Smooth muscle cell (in vitro differentiated cells): ENCODE results near the gene IKZF3. TPM values are rescaled to one million over a fixed set of nuclear protein-coding genes. Genes with fewer than 3 reads are reported as not detected.

Experiments
- DNase-seq: peaks from one replicate; lab custom pipeline; 2025; ENCODE audit not compliant: unreplicated experiment; lab: John Stamatoyannopoulos, UW
- H2AFZ ChIP-seq: fragments of 200-600 bp; sonication (generic); 2 replicates; pipeline ENCODE4 v1.6.0; 2016; ENCODE audit warnings: antibody characterized with exemption, low read depth, mild to moderate bottlenecking
- H3F3A ChIP-seq: fragments of 200-600 bp; sonication (generic); 2 replicates; pipeline ENCODE4 v1.6.0; 2017; ENCODE audit warnings: antibody characterized with exemption, low read depth
- H3K27ac ChIP-seq: fragments of 200-600 bp; sonication (generic); 2 replicates; pipeline ENCODE4 v1.5.1; 2016; ENCODE audit warnings: low read depth, mild to moderate bottlenecking
- H3K27me3 ChIP-seq: fragments of 200-600 bp; sonication (generic); 2 replicates; pipeline ENCODE4 v1.6.1; 2016; ENCODE audit warnings: low read depth, mild to moderate bottlenecking
- H3K36me3 ChIP-seq: fragments of 200-600 bp; sonication (generic); 2 replicates; pipeline ENCODE4 v1.5.1; 2016; ENCODE audit warnings: low read depth
- H3K4me1 ChIP-seq: fragments of 200-600 bp; sonication (generic); 2 replicates; pipeline ENCODE4 v1.5.1; 2016; ENCODE audit warnings: low read depth
- H3K4me2 ChIP-seq: fragments of 200-600 bp; sonication (generic); 2 replicates; pipeline ENCODE4 v1.6.0; 2016; ENCODE audit warnings: mild to moderate bottlenecking
- H3K4me3 ChIP-seq: fragments of 200-600 bp; sonication (generic); 2 replicates; pipeline ENCODE4 v1.5.1; 2016; ENCODE audit warnings: mild to moderate bottlenecking
- H3K79me2 ChIP-seq: fragments of 200-600 bp; sonication (generic); 2 replicates; pipeline ENCODE4 v1.6.0; 2016; ENCODE audit warnings: low read depth, mild to moderate bottlenecking
- H3K9ac ChIP-seq: fragments of 200-600 bp; sonication (generic); 2 replicates; pipeline ENCODE4 v1.6.0; 2016; ENCODE audit warnings: low read depth
- H3K9me3 ChIP-seq: fragments of 200-600 bp; sonication (generic); replicated peaks from 2 replicates; pipeline ENCODE4 v1.5.1; 2016; ENCODE audit warnings: low read depth
- H4K20me1 ChIP-seq: fragments of 200-600 bp; sonication (generic); 2 replicates; pipeline ENCODE4 v1.6.0; 2016; ENCODE audit warnings: low read depth
- WGBS: methylation state at CpG from one replicate; pipeline ENCODE4 v1.1.7; 2016; ENCODE audit warnings: low lambda C conversion rate; 5-methylcytosine and 5-hydroxymethylcytosine counted together
- polyA plus RNA-seq: library from polyadenylated mRNA; unstranded; fragments of >200 nt; fragmentation: Nextera tagmentation; extraction: Ambion mirVana; gene quantifications from 2 replicates; pipeline ENCODE4 v1.2.1, GENCODE V29; 2016
- total RNA-seq: library from RNA; depleted of rRNA; stranded (reverse); fragments of >200 nt; gene quantifications from 2 replicates; pipeline ENCODE4 v1.2.3, GENCODE V29; 2014
- TF ChIP-seq, protein P1 (sequence below): fragments of 200-600 bp; sonication (generic); IDR thresholded peaks from 2 replicates; pipeline ENCODE4 v1.5.1; 2017; ENCODE audit warnings: borderline replicate concordance, mild to moderate bottlenecking, antibody characterized with exemption; ENCODE audit not compliant: insufficient read depth, poor library complexity, severe bottlenecking

Gene IKZF3
- total and polyA plus RNA-seq, 2 experiments from 2014 or later = under 0.01 TPM; not detected in 1

DNA sequence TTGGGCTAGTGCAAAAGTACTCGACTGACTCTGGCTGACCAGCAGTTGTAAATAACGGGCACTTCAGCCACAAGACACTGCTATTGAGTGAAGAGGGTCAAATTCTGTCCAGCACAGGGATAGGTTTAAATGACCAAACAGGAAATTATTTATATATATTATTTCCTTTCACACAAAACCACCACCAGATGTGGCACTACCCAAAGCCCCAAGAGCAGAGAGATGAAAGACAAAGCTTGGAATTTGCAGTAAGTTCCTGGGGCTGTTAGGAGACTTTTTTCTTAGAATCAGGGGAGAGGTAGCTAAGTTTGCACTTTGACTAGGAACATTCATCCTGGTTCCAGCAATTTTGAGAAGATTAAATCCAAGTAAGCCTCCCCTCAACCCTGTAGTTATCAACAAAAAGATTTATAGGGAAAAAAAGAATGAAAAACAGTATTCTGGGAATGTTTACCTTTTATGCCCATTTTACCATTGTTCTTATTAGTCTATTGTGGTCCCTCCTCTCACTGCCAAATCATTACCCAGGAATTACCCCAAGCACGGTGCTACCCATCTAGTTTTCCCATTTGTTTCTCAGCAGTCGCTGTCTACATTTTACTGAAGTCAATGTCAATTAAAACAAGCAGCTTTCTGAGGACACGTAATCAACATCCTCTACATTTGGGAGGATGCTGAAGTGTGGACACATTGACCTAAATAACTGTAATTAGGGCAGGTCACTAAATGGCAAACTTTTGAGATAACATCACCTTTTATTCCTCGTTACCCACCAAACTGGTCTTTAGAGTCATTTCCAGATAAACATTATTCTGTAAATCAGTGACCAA lies 82.9 kb downstream of the IKZF3 start:
- H3K36me3 ChIP-seq = no peaks in the 10 kb centered on the region
- H3K27ac ChIP-seq = peak overlapping the region; percentile 88
- no peak overlapping the region for H3K4me3 ChIP-seq
- no peaks in the 10 kb centered on the region for H3F3A ChIP-seq
- TF ChIP-seq, protein P1, sequence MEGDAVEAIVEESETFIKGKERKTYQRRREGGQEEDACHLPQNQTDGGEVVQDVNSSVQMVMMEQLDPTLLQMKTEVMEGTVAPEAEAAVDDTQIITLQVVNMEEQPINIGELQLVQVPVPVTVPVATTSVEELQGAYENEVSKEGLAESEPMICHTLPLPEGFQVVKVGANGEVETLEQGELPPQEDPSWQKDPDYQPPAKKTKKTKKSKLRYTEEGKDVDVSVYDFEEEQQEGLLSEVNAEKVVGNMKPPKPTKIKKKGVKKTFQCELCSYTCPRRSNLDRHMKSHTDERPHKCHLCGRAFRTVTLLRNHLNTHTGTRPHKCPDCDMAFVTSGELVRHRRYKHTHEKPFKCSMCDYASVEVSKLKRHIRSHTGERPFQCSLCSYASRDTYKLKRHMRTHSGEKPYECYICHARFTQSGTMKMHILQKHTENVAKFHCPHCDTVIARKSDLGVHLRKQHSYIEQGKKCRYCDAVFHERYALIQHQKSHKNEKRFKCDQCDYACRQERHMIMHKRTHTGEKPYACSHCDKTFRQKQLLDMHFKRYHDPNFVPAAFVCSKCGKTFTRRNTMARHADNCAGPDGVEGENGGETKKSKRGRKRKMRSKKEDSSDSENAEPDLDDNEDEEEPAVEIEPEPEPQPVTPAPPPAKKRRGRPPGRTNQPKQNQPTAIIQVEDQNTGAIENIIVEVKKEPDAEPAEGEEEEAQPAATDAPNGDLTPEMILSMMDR = no peak
- H3K79me2 ChIP-seq = no peaks in the 10 kb centered on the region
- WGBS = 69% methylated on average over 6 of the region's 6 CpGs
- H3K27me3 ChIP-seq = peaks cover 17% of the 10 kb centered on the region
- no peaks in the 10 kb centered on the region for H3K9me3 ChIP-seq
- H4K20me1 ChIP-seq = no peaks in the 10 kb centered on the region
- peak overlapping the region; percentile 52 for H3K9ac ChIP-seq
- DNase-seq = no peak
- H3K4me1 ChIP-seq = peaks cover 9% of the 10 kb centered on the region
- H2AFZ ChIP-seq = peak overlapping the region; percentile 30
- peak overlapping the region; percentile 3 for H3K4me2 ChIP-seq

DNA sequence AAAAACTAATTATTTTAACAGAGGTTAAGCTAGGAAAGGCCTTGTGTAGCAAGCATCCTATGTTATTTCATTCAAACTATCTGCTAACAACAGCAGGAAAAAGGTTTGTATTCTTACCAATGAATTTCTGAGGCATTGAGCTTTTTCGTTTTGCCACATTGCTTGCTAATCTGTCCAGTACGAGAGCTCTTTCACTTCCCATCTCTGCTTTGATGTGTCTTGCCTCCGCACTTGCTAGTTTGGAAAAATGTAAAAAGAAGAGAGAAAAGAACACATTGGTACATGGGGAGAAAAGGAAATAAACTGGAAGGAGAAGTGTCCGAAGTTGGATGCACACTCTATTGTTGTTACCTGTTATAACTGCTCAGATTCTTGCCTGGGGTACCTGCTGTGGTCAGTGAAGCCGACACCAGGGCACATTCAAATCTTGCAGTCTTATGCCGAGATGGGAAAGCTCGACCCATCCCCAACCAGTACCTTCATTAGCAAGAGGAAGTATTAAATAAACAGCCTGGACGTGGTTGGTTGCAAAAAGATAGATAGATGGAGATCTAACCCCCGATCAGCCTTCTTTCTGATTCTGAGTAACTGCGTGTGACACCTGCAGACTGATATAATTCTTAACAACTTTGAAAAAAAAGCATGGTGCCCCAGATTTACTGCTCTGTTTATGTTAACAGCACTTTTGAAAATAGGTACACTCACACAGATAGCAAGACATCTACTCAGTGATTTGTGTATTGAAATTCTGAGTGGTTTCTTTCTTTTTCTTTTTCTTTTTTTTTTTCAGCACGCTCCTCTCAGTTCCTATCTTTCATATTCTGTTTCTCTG lies 86.4 kb downstream of the IKZF3 start:
- no peak for DNase-seq
- WGBS = 80% methylated on average over 11 of the region's 11 CpGs
- Histone ChIP-seq H3K27ac (no peak overlapping the region), H3K27me3 (peaks cover 18% of the 10 kb centered on the region), H3K9me3 (no peaks in the 10 kb centered on the region), H3K36me3 (no peaks in the 10 kb centered on the region), H3K4me3 (no peak overlapping the region), H4K20me1 (no peaks in the 10 kb centered on the region), H3F3A (no peaks in the 10 kb centered on the region), H3K9ac (no peak overlapping the region), H3K4me2 (no peak overlapping the region), H3K4me1 (peaks cover 9% of the 10 kb centered on the region), H3K79me2 (no peaks in the 10 kb centered on the region), H2AFZ (no peak overlapping the region)
- TF ChIP-seq, protein P1 = no peak

DNA sequence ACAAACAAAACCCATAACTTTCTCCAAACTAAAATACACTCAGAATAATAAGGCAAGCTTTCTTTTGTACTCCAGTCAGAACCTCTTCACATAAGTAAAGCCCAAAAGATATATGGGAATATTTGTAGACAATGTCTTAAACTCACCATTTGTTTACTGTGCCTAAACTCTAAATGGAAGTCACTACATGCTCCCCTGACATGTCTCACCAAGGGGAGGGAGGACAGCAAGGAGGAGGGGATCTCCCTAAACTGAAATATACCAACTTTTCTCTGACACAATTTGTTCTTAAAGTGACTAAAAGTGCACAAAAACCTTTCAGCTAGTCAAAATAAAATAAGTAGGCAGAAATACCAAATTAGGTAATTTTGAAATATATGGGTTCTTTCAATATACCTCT lies 87.9 kb downstream of the IKZF3 start:
- no peak overlapping the region for H3K4me3 ChIP-seq
- H3K27ac ChIP-seq = no peak overlapping the region
- no peak for DNase-seq
- no peak overlapping the region for H3K9ac ChIP-seq
- no peaks in the 10 kb centered on the region for H3F3A ChIP-seq
- no peaks in the 10 kb centered on the region for H3K79me2 ChIP-seq
- H4K20me1 ChIP-seq = no peaks in the 10 kb centered on the region
- TF ChIP-seq, protein P1 = no peak
- H3K4me2 ChIP-seq = no peak overlapping the region
- no peaks in the 10 kb centered on the region for H3K36me3 ChIP-seq
- no peaks in the 10 kb centered on the region for H3K9me3 ChIP-seq
- no peaks in the 10 kb centered on the region for H3K4me1 ChIP-seq
- peaks cover 18% of the 10 kb centered on the region for H3K27me3 ChIP-seq
- H2AFZ ChIP-seq = no peak overlapping the region
